ENCODE measurements around the gene ZW10.

Gene ZW10

GRCh38 chr11:113695207-113695606 is 78.3 kb downstream of the ZW10 start:
- no peak for DNase-seq

- DNase-seq: no peak
These were observed 79.1 kb downstream of the ZW10 start for GRCh38 chr11:113694390-113694789.

- DNase-seq: no peak
These were observed 80.5 kb downstream of the ZW10 start for GRCh38 chr11:113693030-113693429.

- peak; percentile 26 for DNase-seq
These were observed 82.6 kb downstream of the ZW10 start for GRCh38 chr11:113690619-113691569.

- no peak for DNase-seq
These were observed 83.5 kb downstream of the ZW10 start for GRCh38 chr11:113689768-113690618.

GRCh38 chr11:113685654-113686359 is 87.7 kb downstream of the ZW10 start:
- no peak for DNase-seq

GRCh38 chr11:113684496-113684895 is 89.0 kb downstream of the ZW10 start:
- DNase-seq: no peak

- DNase-seq: no peak
These were observed 89.9 kb downstream of the ZW10 start for GRCh38 chr11:113683481-113684046.

Measured in COR-L47 (cell line).